Measurements from ENCODE around the gene DHRS2. TPM values are rescaled to one million over a fixed set of nuclear protein-coding genes. Genes with fewer than 3 reads are reported as not detected.
"Not testable (repeated sequence)": the region's sequence is repeated elsewhere in the genome, so short reads cannot be mapped to it uniquely, and the experiment has no call there.

DHRS2 gene
- total RNA-seq, 4 donors from 2014 or later, result 0.21 to 2.6 (median 1.3) TPM

DNA sequence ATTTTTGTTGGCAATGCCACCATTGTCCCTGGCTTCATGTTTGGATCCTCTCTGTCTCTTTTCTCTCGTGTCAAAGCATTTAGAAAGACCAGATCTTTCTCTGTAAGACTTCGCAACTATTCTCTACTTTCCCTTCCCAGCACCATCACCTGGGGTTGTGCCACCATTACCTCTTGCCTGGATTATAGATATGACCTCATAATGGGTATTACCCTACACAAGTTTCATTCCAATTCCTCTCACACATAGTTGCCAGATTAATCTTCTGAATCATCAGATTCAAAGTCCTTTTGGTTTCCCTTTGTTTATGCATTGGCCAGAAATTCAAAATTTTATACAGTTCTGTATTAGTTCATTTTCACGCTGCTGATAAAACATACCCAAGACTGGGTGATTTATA lies 27.2 kb upstream of the DHRS2 start:
- no peaks in the 10 kb centered on the region for H3K27me3 ChIP-seq

DNA sequence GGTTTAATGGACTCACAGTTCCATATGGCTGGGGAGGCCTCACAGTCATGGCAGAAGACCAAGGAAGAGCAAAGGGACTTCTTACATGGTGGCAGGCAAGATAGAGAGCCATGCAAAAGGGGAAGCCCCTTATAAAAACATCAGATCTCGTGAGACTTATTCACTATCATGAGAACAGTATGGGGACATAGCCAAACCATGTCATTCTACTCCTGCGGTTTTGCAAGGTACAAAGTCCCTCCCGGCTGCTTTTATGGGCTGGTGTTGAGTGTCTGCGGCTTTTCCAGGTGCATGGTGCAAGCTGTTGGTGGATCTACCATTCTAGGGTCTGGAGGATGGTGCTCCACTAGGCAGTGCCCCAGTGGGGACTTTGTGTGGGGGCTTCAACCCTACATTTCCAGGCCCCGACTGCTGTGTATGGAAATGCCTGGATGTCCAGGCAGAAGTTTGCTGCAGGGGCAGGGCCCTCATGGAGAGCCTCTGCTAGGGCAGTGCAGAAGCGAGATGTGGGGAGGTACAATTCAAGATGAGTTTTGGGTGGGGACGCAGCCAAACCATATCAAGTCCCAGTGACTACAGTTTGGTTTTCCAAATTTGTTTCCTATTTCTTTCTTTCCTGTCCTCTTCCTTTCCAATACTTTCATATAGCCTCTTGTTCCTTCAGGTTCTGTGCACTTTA lies 26.6 kb upstream of the DHRS2 start:
- not testable (repeated sequence) for H3K4me3 ChIP-seq; H3K27ac ChIP-seq; DNase-seq (ENCODE audit: low spot score in 2 of 2); H3K27me3 ChIP-seq; H3K9me3 ChIP-seq; H3K4me1 ChIP-seq; H3K36me3 ChIP-seq
- WGBS, result 44% methylated on average over 5 of the region's 7 CpGs

More for the DNA sequence above, 27.2 kb upstream of the DHRS2 start:
- Histone ChIP-seq H3K4me1 (no peaks in the 10 kb centered on the region), H3K36me3 (no peaks in the 10 kb centered on the region), H3K4me3 (no peak overlapping the region), H3K9me3 (no peaks in the 10 kb centered on the region), H3K27ac (no peak overlapping the region)
- no peak for DNase-seq (ENCODE audit: low spot score in 2 of 2)
- 84% methylated on average over 3 of the region's 3 CpGs for WGBS
- TF ChIP-seq POLR2AphosphoS5 (IDR thresholded peaks at IDR 0.05), result no peak
- no peak for TF ChIP-seq EP300 (IDR thresholded peaks at IDR 0.05)
- TF ChIP-seq POLR2A (IDR thresholded peaks at IDR 0.05), result no peak
- TF ChIP-seq, protein P1, sequence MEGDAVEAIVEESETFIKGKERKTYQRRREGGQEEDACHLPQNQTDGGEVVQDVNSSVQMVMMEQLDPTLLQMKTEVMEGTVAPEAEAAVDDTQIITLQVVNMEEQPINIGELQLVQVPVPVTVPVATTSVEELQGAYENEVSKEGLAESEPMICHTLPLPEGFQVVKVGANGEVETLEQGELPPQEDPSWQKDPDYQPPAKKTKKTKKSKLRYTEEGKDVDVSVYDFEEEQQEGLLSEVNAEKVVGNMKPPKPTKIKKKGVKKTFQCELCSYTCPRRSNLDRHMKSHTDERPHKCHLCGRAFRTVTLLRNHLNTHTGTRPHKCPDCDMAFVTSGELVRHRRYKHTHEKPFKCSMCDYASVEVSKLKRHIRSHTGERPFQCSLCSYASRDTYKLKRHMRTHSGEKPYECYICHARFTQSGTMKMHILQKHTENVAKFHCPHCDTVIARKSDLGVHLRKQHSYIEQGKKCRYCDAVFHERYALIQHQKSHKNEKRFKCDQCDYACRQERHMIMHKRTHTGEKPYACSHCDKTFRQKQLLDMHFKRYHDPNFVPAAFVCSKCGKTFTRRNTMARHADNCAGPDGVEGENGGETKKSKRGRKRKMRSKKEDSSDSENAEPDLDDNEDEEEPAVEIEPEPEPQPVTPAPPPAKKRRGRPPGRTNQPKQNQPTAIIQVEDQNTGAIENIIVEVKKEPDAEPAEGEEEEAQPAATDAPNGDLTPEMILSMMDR (IDR thresholded peaks at IDR 0.05), result no peak

DNA sequence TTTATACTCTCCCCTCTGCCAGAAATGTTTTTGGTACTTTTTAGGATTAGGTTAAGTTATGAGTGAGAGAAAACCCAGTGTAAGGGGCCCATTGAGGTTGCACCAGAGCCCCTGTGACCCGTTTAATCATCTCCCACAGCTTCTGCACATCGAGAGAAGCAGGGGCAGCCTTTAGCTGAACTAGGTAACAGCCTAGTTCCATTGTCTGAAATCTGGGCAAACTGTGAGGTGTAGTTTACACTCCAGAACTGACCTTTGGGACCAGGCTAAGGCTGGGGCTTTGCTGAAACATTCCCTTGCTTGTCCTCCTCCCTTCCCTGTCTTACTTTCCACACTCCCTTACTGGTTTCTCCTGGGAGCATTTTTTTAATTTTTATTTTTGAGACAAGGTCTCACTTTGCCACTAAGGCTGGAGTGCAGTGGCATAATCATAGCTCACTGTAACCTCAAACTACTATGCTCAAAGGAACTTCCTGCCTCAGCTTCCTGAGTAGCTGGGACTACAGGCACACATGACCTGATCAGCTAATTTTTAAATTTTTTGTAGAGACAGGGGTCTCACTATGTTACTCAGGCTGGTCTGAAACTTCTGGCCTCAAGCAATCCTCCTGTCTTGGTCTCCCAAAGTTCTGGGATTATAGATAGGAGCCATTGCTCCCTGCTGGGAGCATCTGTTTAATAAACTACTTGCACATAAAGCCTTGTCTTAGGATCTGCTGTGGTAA lies 25.9 kb upstream of the DHRS2 start:
- Histone ChIP-seq H3K4me3 (no peak overlapping the region), H3K36me3 (no peaks in the 10 kb centered on the region), H3K27me3 (no peaks in the 10 kb centered on the region), H3K27ac (no peak overlapping the region), H3K9me3 (no peaks in the 10 kb centered on the region), H3K4me1 (no peaks in the 10 kb centered on the region)
- no peak for DNase-seq (ENCODE audit: low spot score in 2 of 2)
- TF ChIP-seq POLR2A (IDR thresholded peaks at IDR 0.05), result no peak
- TF ChIP-seq EP300 (IDR thresholded peaks at IDR 0.05), result no peak
- TF ChIP-seq, protein P1 (IDR thresholded peaks at IDR 0.05), result no peak
- no peak for TF ChIP-seq POLR2AphosphoS5 (IDR thresholded peaks at IDR 0.05)
- WGBS, result 78% methylated on average over 2 of the region's 2 CpGs

DNA sequence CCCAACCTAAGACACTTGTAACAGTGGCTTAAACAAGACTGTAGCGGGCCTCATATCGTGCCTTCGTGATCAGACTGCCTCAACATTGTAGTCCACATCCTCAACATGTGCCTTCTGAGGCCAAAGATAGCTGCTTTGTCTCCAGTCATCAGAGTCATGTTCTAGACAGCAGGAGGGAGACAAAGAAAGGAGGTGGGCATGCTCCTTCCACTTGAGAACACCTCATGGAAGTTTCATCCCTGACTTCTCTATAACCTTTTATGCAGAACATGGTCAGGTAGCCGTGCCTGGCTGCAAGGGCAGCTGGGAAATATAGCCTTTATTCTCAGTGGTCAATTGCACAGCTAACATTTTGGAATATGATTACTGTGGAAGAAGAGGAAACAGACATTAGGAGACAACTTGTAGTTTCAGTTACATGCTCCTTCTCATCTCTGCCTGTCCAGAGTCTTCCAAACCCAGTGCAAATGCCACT lies 25.3 kb upstream of the DHRS2 start:
- TF ChIP-seq, protein P1 (IDR thresholded peaks at IDR 0.05), result no peak
- no peak for TF ChIP-seq POLR2A (IDR thresholded peaks at IDR 0.05)
- no peak for TF ChIP-seq POLR2AphosphoS5 (IDR thresholded peaks at IDR 0.05)
- no peak for TF ChIP-seq EP300 (IDR thresholded peaks at IDR 0.05)
- DNase-seq (ENCODE audit: low spot score in 2 of 2), result no peak
- no peak overlapping the region for H3K4me3 ChIP-seq
- H3K36me3 ChIP-seq, result no peaks in the 10 kb centered on the region
- no peaks in the 10 kb centered on the region for H3K27me3 ChIP-seq
- 53% methylated on average over 4 of the region's 4 CpGs for WGBS
- H3K27ac ChIP-seq, result no peak overlapping the region
- no peaks in the 10 kb centered on the region for H3K4me1 ChIP-seq
- no peaks in the 10 kb centered on the region for H3K9me3 ChIP-seq

DNA sequence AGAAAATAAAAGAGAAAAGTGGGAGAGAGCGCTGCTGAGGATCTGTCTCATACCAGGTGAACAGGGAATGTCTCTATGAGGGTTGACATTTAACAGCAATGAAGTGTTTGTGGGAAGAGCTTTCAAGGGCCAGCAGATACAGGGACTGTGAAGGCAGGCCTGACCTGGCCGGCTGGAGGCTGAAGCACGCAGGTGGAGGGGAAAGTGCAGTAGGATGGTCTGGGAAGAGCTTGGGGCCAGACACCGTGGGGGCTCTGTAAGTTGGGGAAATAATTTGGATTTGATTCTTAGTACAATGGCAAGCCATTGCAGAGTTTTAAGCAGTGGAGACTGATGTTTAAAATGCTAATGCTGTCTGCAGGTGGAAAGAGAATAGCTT lies 23.8 kb upstream of the DHRS2 start:
- Histone ChIP-seq H3K27ac (no peak overlapping the region), H3K27me3 (no peaks in the 10 kb centered on the region), H3K4me1 (no peaks in the 10 kb centered on the region), H3K9me3 (no peaks in the 10 kb centered on the region), H3K36me3 (no peaks in the 10 kb centered on the region), H3K4me3 (no peak overlapping the region)
- DNase-seq (ENCODE audit: low spot score in 2 of 2), result no peak
- TF ChIP-seq, protein P1 (IDR thresholded peaks at IDR 0.05), result no peak
- no peak for TF ChIP-seq POLR2AphosphoS5 (IDR thresholded peaks at IDR 0.05)
- no peak for TF ChIP-seq POLR2A (IDR thresholded peaks at IDR 0.05)
- no peak for TF ChIP-seq EP300 (IDR thresholded peaks at IDR 0.05)
- WGBS, result 75% methylated on average over 4 of the region's 4 CpGs
